Fibroblast of lung (primary cell): ENCODE measurements around the gene ACADL. TPM values are rescaled to one million over a fixed set of nuclear protein-coding genes. Genes with fewer than 3 reads are reported as not detected.

Experiments used
- DNase-seq, 2 donors: peaks; one replicate each; pipeline versions ENCODE4 v3.0.0 to v3.0.0-alpha.2; 2010; ENCODE audit warnings: low read depth in 2 of 2
- H2AFZ ChIP-seq: 2 replicates; pipeline ENCODE4 v1.5.1; 2012; ENCODE audit warnings: low read length, control low read depth, inconsistent platforms
- H3K27ac ChIP-seq: 2 replicates; pipeline ENCODE4 v1.5.1; 2011; ENCODE audit warnings: low read length, control low read depth; ENCODE audit not compliant: insufficient read depth
- H3K27me3 ChIP-seq: 2 replicates; pipeline ENCODE4 v1.5.1; 2011; ENCODE audit warnings: mild to moderate bottlenecking, low read length; ENCODE audit not compliant: control insufficient read depth, insufficient read depth
- H3K36me3 ChIP-seq: 2 replicates; pipeline ENCODE4 v1.5.1; 2011; ENCODE audit warnings: low read length; ENCODE audit not compliant: control insufficient read depth, insufficient read depth
- H3K4me1 ChIP-seq: 2 replicates; pipeline ENCODE4 v1.5.1; 2011; ENCODE audit warnings: low read length; ENCODE audit not compliant: control insufficient read depth, insufficient read depth; ENCODE audit errors: extremely low read depth
- H3K4me2 ChIP-seq: 2 replicates; pipeline ENCODE4 v1.5.1; 2011; ENCODE audit warnings: low read length, control low read depth; ENCODE audit not compliant: insufficient read depth; ENCODE audit errors: extremely low read depth
- H3K4me3 ChIP-seq, 4 experiments: fragments of 200-600 bp in 1 of 4; sonication (generic) in 1 of 4; replicated peaks in 1 of 4; 2 replicates each; pipeline ENCODE4 v1.5.1; 2011 to 2016; ENCODE audit warnings: low read length in 4 of 4, low read depth in 3 of 4, mild to moderate bottlenecking in 3 of 4, control low read depth in 2 of 4, inconsistent platforms in 1 of 4, mixed read lengths in 1 of 4; ENCODE audit not compliant: insufficient read depth in 1 of 4; ENCODE audit errors: control extremely low read depth in 1 of 4
- H3K79me2 ChIP-seq: 2 replicates; pipeline ENCODE4 v1.5.1; 2012; ENCODE audit warnings: mild to moderate bottlenecking, low read length, inconsistent platforms; ENCODE audit not compliant: control insufficient read depth, insufficient read depth
- H3K9ac ChIP-seq: 2 replicates; pipeline ENCODE4 v1.5.1; 2011; ENCODE audit warnings: mild to moderate bottlenecking, low read length, control low read depth; ENCODE audit not compliant: insufficient read depth
- H3K9me3 ChIP-seq: 2 replicates; pipeline ENCODE4 v1.5.1; 2012; ENCODE audit warnings: low read depth, low read length; ENCODE audit not compliant: control insufficient read depth, insufficient read depth
- H4K20me1 ChIP-seq: 2 replicates; pipeline ENCODE4 v1.5.1; 2011; ENCODE audit warnings: low read length; ENCODE audit not compliant: control insufficient read depth, insufficient read depth; ENCODE audit errors: extremely low read depth
- EZH2 ChIP-seq: IDR thresholded peaks from 2 replicates; pipeline ENCODE4 v1.5.1; 2012; ENCODE audit warnings: low read length, control low read depth, mild to moderate bottlenecking; ENCODE audit errors: missing control alignments
- polyA plus RNA-seq, 2 donors: library from polyadenylated mRNA; depleted of rRNA in 1 of 2; stranded (reverse) in 1 of 2; unstranded in 1 of 2; fragments of >200 nt; gene quantifications; 2 replicates each; pipeline ENCODE4 v1.2.1, GENCODE V29; 2011 to 2012; ENCODE audit warnings: missing spikeins in 1 of 2
- total RNA-seq: library from RNA; depleted of rRNA; stranded (reverse); fragments of >200 nt; gene quantifications from 2 replicates; pipeline ENCODE4 v1.2.1, GENCODE V29; 2014
- TF ChIP-seq, protein P1 (sequence below), 2 donors: IDR thresholded peaks in 1 of 2; conservative IDR thresholded peaks in 1 of 2; 1 replicate in 1 of 2; 2 replicates in 1 of 2; pipeline ENCODE4 v1.5.1; 2011 to 2012; ENCODE audit warnings: low read length in 2 of 2, control low read depth in 1 of 2, inconsistent platforms in 1 of 2, low read depth in 1 of 2, mild to moderate bottlenecking in 1 of 2

Gene ACADL
- total and polyA plus RNA-seq, 2 donors (not counting 1 experiment from before 2014, with no cell fraction given): 0.03 to 0.50 TPM

DNA sequence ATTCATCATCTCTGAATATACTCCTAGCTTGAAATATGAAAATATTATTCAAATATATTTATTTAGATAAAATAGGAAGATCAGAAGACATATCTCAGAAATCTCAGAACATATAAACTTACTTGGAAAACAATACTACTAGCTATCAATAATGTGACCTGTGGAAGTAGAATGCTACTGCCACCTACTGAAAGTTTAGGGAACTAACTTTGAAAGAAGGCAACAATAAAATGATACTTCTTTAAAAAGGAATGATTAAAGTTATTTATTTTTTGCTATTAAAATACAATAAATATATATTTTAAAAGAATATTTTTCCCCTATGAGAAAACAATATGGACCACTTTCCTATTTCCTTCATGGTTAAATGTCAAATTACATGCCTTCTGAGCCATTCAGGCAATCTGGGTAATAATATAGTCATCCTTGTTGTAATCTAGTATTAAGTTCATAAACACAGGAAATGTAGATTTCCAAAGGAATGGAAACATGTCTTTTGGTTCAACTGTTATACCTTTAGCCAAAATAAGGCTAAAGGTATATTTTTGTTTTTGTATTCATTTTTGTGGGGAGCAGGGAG, 26.0 kb downstream of the ACADL start:
- H3K79me2 ChIP-seq: no peaks in the 10 kb centered on the region
- H3K36me3 ChIP-seq: no peaks in the 10 kb centered on the region
- TF ChIP-seq, protein P1, sequence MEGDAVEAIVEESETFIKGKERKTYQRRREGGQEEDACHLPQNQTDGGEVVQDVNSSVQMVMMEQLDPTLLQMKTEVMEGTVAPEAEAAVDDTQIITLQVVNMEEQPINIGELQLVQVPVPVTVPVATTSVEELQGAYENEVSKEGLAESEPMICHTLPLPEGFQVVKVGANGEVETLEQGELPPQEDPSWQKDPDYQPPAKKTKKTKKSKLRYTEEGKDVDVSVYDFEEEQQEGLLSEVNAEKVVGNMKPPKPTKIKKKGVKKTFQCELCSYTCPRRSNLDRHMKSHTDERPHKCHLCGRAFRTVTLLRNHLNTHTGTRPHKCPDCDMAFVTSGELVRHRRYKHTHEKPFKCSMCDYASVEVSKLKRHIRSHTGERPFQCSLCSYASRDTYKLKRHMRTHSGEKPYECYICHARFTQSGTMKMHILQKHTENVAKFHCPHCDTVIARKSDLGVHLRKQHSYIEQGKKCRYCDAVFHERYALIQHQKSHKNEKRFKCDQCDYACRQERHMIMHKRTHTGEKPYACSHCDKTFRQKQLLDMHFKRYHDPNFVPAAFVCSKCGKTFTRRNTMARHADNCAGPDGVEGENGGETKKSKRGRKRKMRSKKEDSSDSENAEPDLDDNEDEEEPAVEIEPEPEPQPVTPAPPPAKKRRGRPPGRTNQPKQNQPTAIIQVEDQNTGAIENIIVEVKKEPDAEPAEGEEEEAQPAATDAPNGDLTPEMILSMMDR (conservative IDR thresholded peaks at IDR 0.05 in 1 of 2, IDR thresholded peaks at IDR 0.05 in 1 of 2; ENCODE audit: low read depth in 1 of 2, low read length in 2 of 2): peak; percentile 34 to 64
- TF ChIP-seq EZH2: no peak
- no peak overlapping the region for H2AFZ ChIP-seq
- no peaks in the 10 kb centered on the region for H4K20me1 ChIP-seq
- H3K27ac ChIP-seq: no peak overlapping the region
- no peaks in the 10 kb centered on the region for H3K27me3 ChIP-seq
- peaks cover 2% of the 10 kb centered on the region for H3K4me1 ChIP-seq
- DNase-seq: peak; percentile 16 to 53
- H3K9me3 ChIP-seq: no peaks in the 10 kb centered on the region
- H3K4me2 ChIP-seq: no peak overlapping the region
- no peak overlapping the region for H3K4me3 ChIP-seq
- H3K9ac ChIP-seq: no peak overlapping the region

DNA sequence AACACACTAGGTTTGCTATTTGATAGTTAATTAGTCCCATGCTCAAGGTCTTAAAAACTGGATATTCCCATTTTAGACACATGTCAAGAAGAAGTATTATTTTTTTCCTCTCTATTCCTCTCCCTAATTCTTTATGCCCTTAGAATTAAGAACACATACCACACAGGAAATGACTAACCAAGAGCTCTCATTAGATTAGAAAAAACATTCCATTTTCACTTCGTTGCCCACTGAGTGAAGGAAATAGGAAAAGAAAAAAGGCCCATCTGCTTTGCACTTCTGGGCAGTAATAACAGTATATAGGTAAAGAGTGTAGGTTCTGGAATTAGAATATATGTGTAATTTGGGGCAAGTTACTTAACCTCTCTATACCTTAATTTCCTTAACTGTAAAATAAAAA, 26.9 kb downstream of the ACADL start:
- Histone ChIP-seq H3K4me1 (peaks cover 2% of the 10 kb centered on the region), H3K27me3 (no peaks in the 10 kb centered on the region), H2AFZ (no peak overlapping the region), H3K36me3 (no peaks in the 10 kb centered on the region), H3K9ac (no peak overlapping the region), H3K79me2 (no peaks in the 10 kb centered on the region), H3K4me3 (no peak overlapping the region), H3K4me2 (no peak overlapping the region), H4K20me1 (no peaks in the 10 kb centered on the region), H3K9me3 (no peaks in the 10 kb centered on the region), H3K27ac (no peak overlapping the region)
- peak; percentile 10 to 62 for DNase-seq
- TF ChIP-seq, protein P1 (conservative IDR thresholded peaks at IDR 0.05 in 1 of 2, IDR thresholded peaks at IDR 0.05 in 1 of 2; ENCODE audit: low read depth in 1 of 2, low read length in 2 of 2): no peak
- no peak for TF ChIP-seq EZH2

DNA sequence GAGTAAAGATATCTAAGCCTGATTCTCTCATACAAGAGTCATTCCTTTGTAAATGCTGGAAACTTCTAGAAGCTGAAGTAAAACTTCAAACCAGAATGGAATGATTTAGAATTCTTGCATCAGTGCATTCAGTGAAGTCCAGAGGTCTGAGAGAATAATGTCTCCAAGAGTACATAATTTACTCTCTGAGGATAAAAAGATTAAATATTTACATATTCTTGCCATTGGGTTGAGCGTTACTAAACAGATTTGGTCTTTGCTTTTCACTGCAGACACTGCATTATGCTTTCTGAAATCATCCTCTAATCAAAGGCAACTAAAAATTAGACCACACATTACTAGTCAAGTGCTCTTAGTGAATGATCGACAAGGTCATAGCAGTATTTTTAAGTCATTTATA, 27.5 kb downstream of the ACADL start:
- Histone ChIP-seq H3K4me2 (no peak overlapping the region), H3K79me2 (no peaks in the 10 kb centered on the region), H2AFZ (no peak overlapping the region), H3K9me3 (no peaks in the 10 kb centered on the region), H3K9ac (no peak overlapping the region), H3K27me3 (no peaks in the 10 kb centered on the region), H3K4me3 (no peak overlapping the region), H4K20me1 (no peaks in the 10 kb centered on the region), H3K27ac (no peak overlapping the region), H3K4me1 (peaks cover 2% of the 10 kb centered on the region), H3K36me3 (no peaks in the 10 kb centered on the region)
- TF ChIP-seq EZH2: no peak
- TF ChIP-seq, protein P1 (conservative IDR thresholded peaks at IDR 0.05 in 1 of 2, IDR thresholded peaks at IDR 0.05 in 1 of 2; ENCODE audit: low read depth in 1 of 2, low read length in 2 of 2): no peak
- DNase-seq: peak in 1 of 2 donors; percentile 30
